LNCAP (cell line): Measurements from ENCODE around the gene CLSTN1.

ENCODE experiments used
- CTCF ChIP-seq: fragments of 450-650 bp; IDR thresholded peaks from 2 replicates; pipeline ENCODE4 v1.5.1; 2017; ENCODE audit warnings: mild to moderate bottlenecking

Gene CLSTN1

GRCh38 chr1:9689971-9690381 lies 133.8 kb downstream of the CLSTN1 start:
- TF ChIP-seq CTCF = no peak

GRCh38 chr1:9689011-9689706 lies 134.6 kb downstream of the CLSTN1 start:
- no peak for TF ChIP-seq CTCF

- TF ChIP-seq CTCF = no peak
These were observed 135.2 kb downstream of the CLSTN1 start for GRCh38 chr1:9688599-9688998.

GRCh38 chr1:9687874-9688582 lies 135.7 kb downstream of the CLSTN1 start:
- no peak for TF ChIP-seq CTCF

GRCh38 chr1:9687120-9687873 lies 136.5 kb downstream of the CLSTN1 start:
- TF ChIP-seq CTCF = no peak

GRCh38 chr1:9684801-9685200 lies 139.0 kb downstream of the CLSTN1 start:
- no peak for TF ChIP-seq CTCF

- no peak for TF ChIP-seq CTCF
These were observed 142.9 kb downstream of the CLSTN1 start for GRCh38 chr1:9680828-9681227.
